Neural cell (in vitro differentiated cells): ENCODE results near the gene MYH13. TPM values are rescaled to one million over a fixed set of nuclear protein-coding genes. Genes with fewer than 3 reads are reported as not detected.

Experiments used
- H2AFZ ChIP-seq: fragments of 200-600, 300-800 bp; sonication (generic), shearing (Covaris generic); 2 replicates; pipeline ENCODE4 v1.6.0; 2014; ENCODE audit warnings: low read depth, mild to moderate bottlenecking, antibody characterized with exemption, low read length, moderate library complexity
- H3F3A ChIP-seq: fragments of 200-600 bp; shearing (Covaris generic); 2 replicates; pipeline ENCODE4 v1.6.1; 2016; ENCODE audit warnings: mild to moderate bottlenecking, moderate library complexity, mixed read lengths, antibody characterized with exemption, low read length; ENCODE audit not compliant: insufficient read depth, poor library complexity, severe bottlenecking
- H3K27ac ChIP-seq: fragments of 200-600, 300-800 bp; sonication (generic), shearing (Covaris generic); 2 replicates; pipeline ENCODE4 v1.5.1; 2014; ENCODE audit warnings: mild to moderate bottlenecking, low read length, moderate library complexity
- H3K27me3 ChIP-seq: fragments of 300-800, 200-600 bp; sonication (generic), shearing (Covaris generic); 2 replicates; pipeline ENCODE4 v1.6.0; 2014; ENCODE audit warnings: mild to moderate bottlenecking, low read depth, low read length, moderate library complexity; ENCODE audit not compliant: insufficient read depth
- H3K36me3 ChIP-seq: fragments of 300-800, 200-600 bp; sonication (generic), shearing (Covaris generic); 2 replicates; pipeline ENCODE4 v1.5.1; 2014; ENCODE audit warnings: mild to moderate bottlenecking, antibody characterized with exemption, low read length, moderate library complexity; ENCODE audit not compliant: insufficient read depth
- H3K4me2 ChIP-seq: fragments of 300-800, 200-600 bp; sonication (generic), shearing (Covaris generic); 2 replicates; pipeline ENCODE4 v1.6.0; 2014; ENCODE audit warnings: mild to moderate bottlenecking, low read length
- H3K4me3 ChIP-seq: fragments of 300-800, 200-600 bp; sonication (generic), shearing (Covaris generic); 2 replicates; pipeline ENCODE4 v1.5.1; 2014; ENCODE audit warnings: mild to moderate bottlenecking, low read length, moderate library complexity
- H3K79me2 ChIP-seq: fragments of 200-600 bp; shearing (Covaris generic); replicated peaks from 2 replicates; pipeline ENCODE4 v1.6.0; 2014; ENCODE audit warnings: mild to moderate bottlenecking, low read length, moderate library complexity; ENCODE audit not compliant: insufficient read depth
- H3K9ac ChIP-seq: fragments of 300-800, 200-600 bp; sonication (generic), shearing (Covaris generic); 2 replicates; pipeline ENCODE4 v1.6.1; 2016; ENCODE audit warnings: mild to moderate bottlenecking, low read length, mixed read lengths
- H3K9me2 ChIP-seq: fragments of 200-600 bp; shearing (Covaris generic); 2 replicates; pipeline ENCODE4 v1.6.1; 2016; ENCODE audit warnings: mild to moderate bottlenecking, low read length, mixed read lengths; ENCODE audit not compliant: insufficient read depth
- H3K9me3 ChIP-seq: fragments of 200-600, 300-800 bp; sonication (generic), shearing (Covaris generic); 2 replicates; pipeline ENCODE4 v1.6.1; 2016; ENCODE audit warnings: mild to moderate bottlenecking, mixed run types, low read length, moderate library complexity, mixed read lengths
- H4K20me1 ChIP-seq: fragments of 200-600 bp; shearing (Covaris generic); 2 replicates; pipeline ENCODE4 v1.6.1; 2016; ENCODE audit warnings: mild to moderate bottlenecking, mixed run types; ENCODE audit not compliant: insufficient read depth
- CTCF ChIP-seq: fragments of 450-650 bp; IDR thresholded peaks from 2 replicates; pipeline ENCODE4 v1.5.1; 2014; ENCODE audit warnings: antibody characterized with exemption, mild to moderate bottlenecking, moderate library complexity; ENCODE audit not compliant: poor library complexity, severe bottlenecking
- EP300 ChIP-seq: fragments of 450-650 bp; conservative IDR thresholded peaks from 2 replicates; pipeline ENCODE4 v1.6.1; 2014; ENCODE audit warnings: antibody characterized with exemption, mild to moderate bottlenecking, moderate library complexity; ENCODE audit not compliant: poor library complexity, severe bottlenecking
- EZH2 ChIP-seq: fragments of 200-600, 300-800 bp; shearing (Covaris generic), sonication (generic); IDR thresholded peaks from 2 replicates; pipeline ENCODE4 v1.6.1; 2014; ENCODE audit warnings: antibody characterized with exemption, low read length, borderline replicate concordance, mild to moderate bottlenecking; ENCODE audit not compliant: insufficient read depth, poor library complexity, severe bottlenecking
- MXI1 ChIP-seq: fragments of 450-650 bp; conservative IDR thresholded peaks from 2 replicates; pipeline ENCODE4 v1.6.1; 2014; ENCODE audit warnings: antibody characterized with exemption, mild to moderate bottlenecking; ENCODE audit not compliant: poor library complexity, severe bottlenecking
- POLR2AphosphoS5 ChIP-seq: IDR thresholded peaks from 2 replicates; pipeline ENCODE4 v1.6.1; 2012
- RAD21 ChIP-seq: fragments of 450-650 bp; conservative IDR thresholded peaks from 2 replicates; pipeline ENCODE4 v1.6.1; 2014; ENCODE audit warnings: antibody characterized with exemption, mild to moderate bottlenecking, moderate library complexity
- REST ChIP-seq: IDR thresholded peaks from 2 replicates; pipeline ENCODE4 v1.6.1; 2012; ENCODE audit warnings: borderline replicate concordance
- SMC3 ChIP-seq: fragments of 450-650 bp; conservative IDR thresholded peaks from 2 replicates; pipeline ENCODE4 v1.6.1; 2014; ENCODE audit warnings: antibody characterized with exemption, mild to moderate bottlenecking, moderate library complexity; ENCODE audit not compliant: poor library complexity
- TAF1 ChIP-seq: IDR thresholded peaks from 2 replicates; pipeline ENCODE4 v1.6.1; 2012; ENCODE audit warnings: low read depth
- polyA plus RNA-seq: library from polyadenylated mRNA; depleted of rRNA; stranded (reverse); fragments of >200 nt; gene quantifications from 2 replicates; pipeline ENCODE4 v1.2.3, GENCODE V29; 2014

The MYH13 gene
- polyA plus RNA-seq, 1 donor from 2014 or later: 0.05 TPM

- H3K9ac ChIP-seq: no peak overlapping the region
- no peaks in the 10 kb centered on the region for H3K9me2 ChIP-seq
- no peaks in the 10 kb centered on the region for H3F3A ChIP-seq
- H3K27ac ChIP-seq: no peak overlapping the region
- no peaks in the 10 kb centered on the region for H4K20me1 ChIP-seq
- no peak for TF ChIP-seq REST
- no peak for TF ChIP-seq CTCF
- TF ChIP-seq MXI1: no peak
- no peak for TF ChIP-seq EZH2
- no peak for TF ChIP-seq POLR2AphosphoS5
- TF ChIP-seq TAF1: no peak
- TF ChIP-seq SMC3: no peak
- no peak for TF ChIP-seq RAD21
- no peak for TF ChIP-seq EP300
- H3K79me2 ChIP-seq: no peaks in the 10 kb centered on the region
- no peaks in the 10 kb centered on the region for H3K9me3 ChIP-seq
- no peak overlapping the region for H3K4me2 ChIP-seq
- H3K36me3 ChIP-seq: no peaks in the 10 kb centered on the region
- H3K27me3 ChIP-seq: no peaks in the 10 kb centered on the region
- no peak overlapping the region for H3K4me3 ChIP-seq
- no peak overlapping the region for H2AFZ ChIP-seq
Observed at GRCh38 chr17:10421211-10421610, 48.4 kb upstream of the MYH13 start.

GRCh38 chr17:10420811-10421210 is 48.0 kb upstream of the MYH13 start:
- TF ChIP-seq SMC3: no peak
- TF ChIP-seq REST: no peak
- TF ChIP-seq EZH2: no peak
- no peak for TF ChIP-seq POLR2AphosphoS5
- TF ChIP-seq EP300: no peak
- TF ChIP-seq RAD21: no peak
- TF ChIP-seq TAF1: no peak
- no peak for TF ChIP-seq CTCF
- TF ChIP-seq MXI1: no peak
- H2AFZ ChIP-seq: no peak overlapping the region
- no peaks in the 10 kb centered on the region for H3F3A ChIP-seq
- H3K4me3 ChIP-seq: no peak overlapping the region
- H3K27ac ChIP-seq: no peak overlapping the region
- H3K9me3 ChIP-seq: no peaks in the 10 kb centered on the region
- no peaks in the 10 kb centered on the region for H3K36me3 ChIP-seq
- no peak overlapping the region for H3K4me2 ChIP-seq
- H3K79me2 ChIP-seq: no peaks in the 10 kb centered on the region
- no peaks in the 10 kb centered on the region for H3K9me2 ChIP-seq
- H3K9ac ChIP-seq: no peak overlapping the region
- H3K27me3 ChIP-seq: no peaks in the 10 kb centered on the region
- H4K20me1 ChIP-seq: no peaks in the 10 kb centered on the region
